PC-9 (cell line): ENCODE data around the gene SYNJ2. TPM values are rescaled to one million over a fixed set of nuclear protein-coding genes. Genes with fewer than 3 reads are reported as not detected.

Experiments
- BruUV-seq: library from RNA; stranded (reverse); fragments of 400-500 nt; replicated peaks from 2 replicates; lab custom pipeline; 2021; lab: Mats Ljungman, UMichigan
- CTCF ChIA-PET: fragments of 300-600 bp; sonication (Branson Sonifier 250); formaldehyde crosslinking; loops from one replicate; lab custom pipeline; 2022; ENCODE audit warnings: antibody characterized with exemption; lab: Charles Lee
- POLR2A ChIA-PET: fragments of 300-600 bp; sonication (Branson Sonifier 250); formaldehyde crosslinking; loops from one replicate; lab custom pipeline; 2022; ENCODE audit warnings: antibody characterized with exemption; ENCODE audit not compliant: unreplicated experiment; lab: Charles Lee
- DNase-seq, 2 experiments: peaks; one replicate each; pipeline versions ENCODE4 v3.0.0 to v3.0.0-alpha.2; 2015 to 2022; ENCODE audit warnings: mixed read lengths in 1 of 2
- H2AFZ ChIP-seq: fragments of 200-600 bp; sonication (generic); 2 replicates; pipeline ENCODE4 v1.8.1; 2017; ENCODE audit warnings: antibody characterized with exemption
- H3F3A ChIP-seq: fragments of 200-600 bp; sonication (generic); 2 replicates; pipeline ENCODE4 v1.8.1; 2017; ENCODE audit warnings: antibody characterized with exemption, mild to moderate bottlenecking, low read depth; ENCODE audit not compliant: insufficient read depth
- H3K27ac ChIP-seq: fragments of 200-600 bp; sonication (generic); 2 replicates; pipeline ENCODE4 v1.6.1; 2016; ENCODE audit warnings: mixed run types
- H3K27me3 ChIP-seq: fragments of 200-600 bp; sonication (generic); 2 replicates; pipeline ENCODE4 v1.6.1; 2016; ENCODE audit warnings: low read depth, mixed run types; ENCODE audit not compliant: insufficient read depth
- H3K36me3 ChIP-seq: fragments of 200-600 bp; sonication (generic); 2 replicates; pipeline ENCODE4 v1.6.1; 2016; ENCODE audit warnings: low read depth, mixed run types
- H3K4me1 ChIP-seq: fragments of 200-600 bp; sonication (generic); replicated peaks from 2 replicates; pipeline ENCODE4 v1.6.1; 2016; ENCODE audit warnings: mixed run types; ENCODE audit not compliant: insufficient read depth
- H3K4me2 ChIP-seq: fragments of 200-600 bp; sonication (generic); 2 replicates; pipeline ENCODE4 v1.6.1; 2017; ENCODE audit warnings: mixed run types
- H3K4me3 ChIP-seq: fragments of 200-600 bp; sonication (generic); 2 replicates; pipeline ENCODE4 v1.6.1; 2016; ENCODE audit warnings: mixed run types
- H3K79me2 ChIP-seq: fragments of 200-600 bp; sonication (generic); 2 replicates; pipeline ENCODE4 v1.6.1; 2017; ENCODE audit warnings: low read depth, mixed run types
- H3K9me2 ChIP-seq: fragments of 200-600 bp; sonication (generic); 2 replicates; pipeline ENCODE4 v1.8.1; 2017; ENCODE audit warnings: mild to moderate bottlenecking; ENCODE audit not compliant: insufficient read depth
- H3K9me3 ChIP-seq: fragments of 200-600 bp; sonication (generic); 2 replicates; pipeline ENCODE4 v1.8.1; 2016; ENCODE audit warnings: low read depth; ENCODE audit not compliant: insufficient read depth
- H4K20me1 ChIP-seq: fragments of 200-600 bp; sonication (generic); 2 replicates; pipeline ENCODE4 v1.8.1; 2017; ENCODE audit not compliant: insufficient read depth
- EZH2 ChIP-seq: fragments of 200-600 bp; sonication (generic); IDR thresholded peaks from 2 replicates; pipeline ENCODE4 v1.8.0; 2017; ENCODE audit warnings: antibody characterized with exemption, low read depth
- intact Hi-C: fragments of 100-400 bp; cut with micrococcal nuclease; formaldehyde crosslinking; loops from one replicate; pipeline ENCODE4 v1.10.0; 2022; ENCODE audit not compliant: unreplicated experiment
- total RNA-seq: library from RNA; stranded (reverse); gene quantifications from 2 replicates; pipeline ENCODE4 v1.2.3, GENCODE V29; 2021
- TF ChIP-seq, protein P1 (sequence below): fragments of 200-600 bp; sonication (generic); conservative IDR thresholded peaks from 2 replicates; pipeline ENCODE4 v1.6.1; 2017; ENCODE audit warnings: mixed run types, antibody characterized with exemption, mild to moderate bottlenecking, moderate library complexity

Gene SYNJ2
- total RNA-seq, 1 experiment from 2014 or later, result 30.3 TPM

GRCh38 chr6:158018851-158019361 is 37.2 kb downstream of the SYNJ2 start:
- POLR2A ChIA-PET, result no interaction called here
- TF ChIP-seq, protein P1, sequence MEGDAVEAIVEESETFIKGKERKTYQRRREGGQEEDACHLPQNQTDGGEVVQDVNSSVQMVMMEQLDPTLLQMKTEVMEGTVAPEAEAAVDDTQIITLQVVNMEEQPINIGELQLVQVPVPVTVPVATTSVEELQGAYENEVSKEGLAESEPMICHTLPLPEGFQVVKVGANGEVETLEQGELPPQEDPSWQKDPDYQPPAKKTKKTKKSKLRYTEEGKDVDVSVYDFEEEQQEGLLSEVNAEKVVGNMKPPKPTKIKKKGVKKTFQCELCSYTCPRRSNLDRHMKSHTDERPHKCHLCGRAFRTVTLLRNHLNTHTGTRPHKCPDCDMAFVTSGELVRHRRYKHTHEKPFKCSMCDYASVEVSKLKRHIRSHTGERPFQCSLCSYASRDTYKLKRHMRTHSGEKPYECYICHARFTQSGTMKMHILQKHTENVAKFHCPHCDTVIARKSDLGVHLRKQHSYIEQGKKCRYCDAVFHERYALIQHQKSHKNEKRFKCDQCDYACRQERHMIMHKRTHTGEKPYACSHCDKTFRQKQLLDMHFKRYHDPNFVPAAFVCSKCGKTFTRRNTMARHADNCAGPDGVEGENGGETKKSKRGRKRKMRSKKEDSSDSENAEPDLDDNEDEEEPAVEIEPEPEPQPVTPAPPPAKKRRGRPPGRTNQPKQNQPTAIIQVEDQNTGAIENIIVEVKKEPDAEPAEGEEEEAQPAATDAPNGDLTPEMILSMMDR, result no peak
- no peak for TF ChIP-seq EZH2
- CTCF ChIA-PET, result no interaction called here

GRCh38 chr6:158019416-158019815 is 37.8 kb downstream of the SYNJ2 start:
- peaks cover 7% of the 10 kb centered on the region; the same call in 1 of the 2 replicates for H3F3A ChIP-seq
- TF ChIP-seq EZH2, result no peak
- TF ChIP-seq, protein P1, result no peak
- H3K4me1 ChIP-seq, result peaks cover 9% of the 10 kb centered on the region
- H4K20me1 ChIP-seq, result no peaks in the 10 kb centered on the region
- intact Hi-C loops, result no loop called here
- no peaks in the 10 kb centered on the region; the same call in 1 of the 2 replicates for H3K36me3 ChIP-seq
- DNase-seq, result no peak
- no peaks in the 10 kb centered on the region for H3K27me3 ChIP-seq
- peaks cover 17% of the 10 kb centered on the region for H3K79me2 ChIP-seq
- CTCF ChIA-PET, result no interaction called here
- no peak overlapping the region for H2AFZ ChIP-seq
- POLR2A ChIA-PET, result no interaction called here
- no peak overlapping the region for H3K4me3 ChIP-seq
- no peaks in the 10 kb centered on the region for H3K9me3 ChIP-seq
- no peaks in the 10 kb centered on the region for H3K9me2 ChIP-seq
- no peak overlapping the region for H3K4me2 ChIP-seq
- no TSS peak for BruUV-seq
- H3K27ac ChIP-seq, result no peak overlapping the region

More at GRCh38 chr6:158018851-158019361, 37.2 kb downstream of the SYNJ2 start:
- intact Hi-C loops, result no loop called here
- Histone ChIP-seq H3K4me3 (no peak overlapping the region), H3K79me2 (peaks cover 22% of the 10 kb centered on the region), H3K27ac (no peak overlapping the region), H3K9me2 (no peaks in the 10 kb centered on the region), H3K27me3 (no peaks in the 10 kb centered on the region), H2AFZ (no peak overlapping the region), H3K4me2 (no peak overlapping the region), H3K4me1 (peaks cover 14% of the 10 kb centered on the region), H3K36me3 (no peaks in the 10 kb centered on the region; the same call in 1 of the 2 replicates), H4K20me1 (no peaks in the 10 kb centered on the region), H3F3A (peaks cover 5% of the 10 kb centered on the region; the same call in 1 of the 2 replicates), H3K9me3 (no peaks in the 10 kb centered on the region)
- no peak for DNase-seq
- no TSS peak for BruUV-seq

- H3K27ac ChIP-seq, result no peak overlapping the region
- no peak for TF ChIP-seq EZH2
- TF ChIP-seq, protein P1, result no peak
Measured at GRCh38 chr6:158020272-158020711, 38.6 kb downstream of the SYNJ2 start.

More at GRCh38 chr6:158020272-158020711, 38.6 kb downstream of the SYNJ2 start:
- Histone ChIP-seq H3K36me3 (no peaks in the 10 kb centered on the region; the same call in 1 of the 2 replicates), H4K20me1 (no peaks in the 10 kb centered on the region), H3K9me2 (no peaks in the 10 kb centered on the region), H3F3A (peaks cover 12% of the 10 kb centered on the region; the same call in 1 of the 2 replicates), H3K9me3 (no peaks in the 10 kb centered on the region), H3K4me2 (no peak overlapping the region), H3K4me3 (no peak overlapping the region), H2AFZ (no peak overlapping the region), H3K4me1 (peaks cover under 1% of the 10 kb centered on the region), H3K79me2 (peaks cover 8% of the 10 kb centered on the region), H3K27me3 (no peaks in the 10 kb centered on the region)
- ChIA-PET CTCF (no interaction called here), POLR2A (no interaction called here)
- no TSS peak for BruUV-seq
- no peak for DNase-seq
- intact Hi-C loops, result no loop called here
